GM19099 (cell line): ENCODE measurements around the gene TXNDC8.

Experiments used
- POLR2A ChIP-seq: IDR thresholded peaks from 3 replicates; pipeline ENCODE4 v1.6.1; 2011; ENCODE audit warnings: low read depth; ENCODE audit not compliant: insufficient read length; ENCODE audit errors: extremely low read depth

The TXNDC8 gene

GRCh38 chr9:110337727-110338126 is at the start of gene TXNDC8:
Gene TXNDC8, minus strand, starts transcription at chr9:110337863.
- no peak for TF ChIP-seq POLR2A

GRCh38 chr9:110383491-110383890 is 45.8 kb upstream of the TXNDC8 start:
- no peak for TF ChIP-seq POLR2A

- TF ChIP-seq POLR2A, result no peak
Observed at GRCh38 chr9:110382731-110383130, 45.1 kb upstream of the TXNDC8 start.

GRCh38 chr9:110371411-110372007 is 33.8 kb upstream of the TXNDC8 start:
- no peak for TF ChIP-seq POLR2A

GRCh38 chr9:110370315-110370714 is 32.7 kb upstream of the TXNDC8 start:
- no peak for TF ChIP-seq POLR2A

- TF ChIP-seq POLR2A, result no peak
Observed at GRCh38 chr9:110364451-110364850, 26.8 kb upstream of the TXNDC8 start.

- no peak for TF ChIP-seq POLR2A
Observed at GRCh38 chr9:110357505-110357904, 19.8 kb upstream of the TXNDC8 start.

- TF ChIP-seq POLR2A, result no peak
Observed at GRCh38 chr9:110356639-110357395, 19.2 kb upstream of the TXNDC8 start.

GRCh38 chr9:110355911-110356310 is 18.2 kb upstream of the TXNDC8 start:
- no peak for TF ChIP-seq POLR2A

GRCh38 chr9:110351009-110351467 is 13.4 kb upstream of the TXNDC8 start:
- no peak for TF ChIP-seq POLR2A

- TF ChIP-seq POLR2A, result no peak
Observed at GRCh38 chr9:110346325-110346724, 8.7 kb upstream of the TXNDC8 start.

GRCh38 chr9:110344821-110345220 is 7.2 kb upstream of the TXNDC8 start:
- TF ChIP-seq POLR2A, result no peak

- no peak for TF ChIP-seq POLR2A
Observed at GRCh38 chr9:110343551-110343950, 5.9 kb upstream of the TXNDC8 start.

- no peak for TF ChIP-seq POLR2A
Observed at GRCh38 chr9:110340306-110340705, 2.6 kb upstream of the TXNDC8 start.

GRCh38 chr9:110338143-110338542 is 480 bp upstream of the TXNDC8 start:
- TF ChIP-seq POLR2A, result no peak

GRCh38 chr9:110336363-110336762 is 1.3 kb downstream of the TXNDC8 start:
- TF ChIP-seq POLR2A, result no peak
